Endothelial cell of umbilical vein (primary cell): ENCODE data around the gene NR1D2. TPM values are rescaled to one million over a fixed set of nuclear protein-coding genes. Genes with fewer than 3 reads are reported as not detected.

Experiments
- BruUV-seq: library from RNA; stranded (reverse); fragments of 400-500 nt; replicated peaks from 2 replicates; lab custom pipeline; 2021; lab: Mats Ljungman, UMichigan
- CTCF ChIA-PET: fragments of 300-600, 350-600 bp; sonication (Branson Sonifier 250); formaldehyde crosslinking; loops from one replicate; lab custom pipeline; 2021; ENCODE audit warnings: antibody characterized with exemption, inconsistent platforms; lab: Charles Lee
- POLR2A ChIA-PET: fragments of 300-600, 350-600 bp; sonication (Branson Sonifier 250); formaldehyde crosslinking; loops from one replicate; lab custom pipeline; 2021; ENCODE audit warnings: antibody characterized with exemption, inconsistent platforms; lab: Charles Lee
- DNase-seq: peaks from one replicate; pipeline ENCODE4 v3.0.0-alpha.2; 2011; ENCODE audit warnings: low read depth, low spot score
- FAIRE-seq: peaks from 2 replicates; lab custom pipeline; 2011; peaks lifted over from hg19 to GRCh38; lab: Jason Lieb, UNC
- H2AFZ ChIP-seq: 2 replicates; pipeline ENCODE4 v1.6.0; 2012; ENCODE audit warnings: low read depth, low read length, control low read depth, inconsistent platforms
- H3K27ac ChIP-seq: 2 replicates; pipeline ENCODE4 v1.5.1; 2011; ENCODE audit warnings: low read depth, mild to moderate bottlenecking, control low read depth, low read length, moderate library complexity; ENCODE audit not compliant: insufficient read depth
- H3K27me3 ChIP-seq, 2 experiments: 2 replicates each; pipeline versions ENCODE4 v1.6.0 to v1.6.1; 2011; ENCODE audit warnings: low read length in 2 of 2, mixed read lengths in 1 of 2; ENCODE audit not compliant: control insufficient read depth in 2 of 2, insufficient read depth in 2 of 2
- H3K36me3 ChIP-seq, 2 experiments: 2 replicates in 1 of 2; 3 replicates in 1 of 2; pipeline ENCODE4 v1.5.1; 2011; ENCODE audit warnings: low read length in 2 of 2, mild to moderate bottlenecking in 1 of 2, moderate library complexity in 1 of 2; ENCODE audit not compliant: control insufficient read depth in 2 of 2, insufficient read depth in 2 of 2; ENCODE audit errors: extremely low read depth in 1 of 2
- H3K4me1 ChIP-seq: 3 replicates; pipeline ENCODE4 v1.5.1; 2011; ENCODE audit warnings: mild to moderate bottlenecking, low read length; ENCODE audit not compliant: control insufficient read depth, insufficient read depth; ENCODE audit errors: extremely low read depth
- H3K4me2 ChIP-seq: 2 replicates; pipeline ENCODE4 v1.6.1; 2011; ENCODE audit warnings: low read length, control low read depth, mixed read lengths; ENCODE audit not compliant: insufficient read depth
- H3K4me3 ChIP-seq, 3 experiments: fragments of 200-600 bp in 1 of 3; sonication (generic), shearing (Covaris generic) in 1 of 3; replicated peaks in 1 of 3; 2 replicates each; pipeline ENCODE4 v1.5.1; 2011 to 2016; ENCODE audit warnings: control low read depth in 3 of 3, low read length in 3 of 3, mild to moderate bottlenecking in 2 of 3, inconsistent platforms in 1 of 3, low read depth in 1 of 3, moderate library complexity in 1 of 3; ENCODE audit not compliant: insufficient read depth in 1 of 3
- H3K79me2 ChIP-seq: 2 replicates; pipeline ENCODE4 v1.6.0; 2012; ENCODE audit warnings: low read length, inconsistent platforms; ENCODE audit not compliant: control insufficient read depth, insufficient read depth
- H3K9ac ChIP-seq: replicated peaks from 2 replicates; pipeline ENCODE3; 2011; ENCODE audit warnings: low read length, control low read depth; ENCODE audit not compliant: insufficient read depth; ENCODE audit errors: extremely low read depth
- H3K9me1 ChIP-seq: replicated peaks from 3 replicates; pipeline ENCODE4 v1.6.0; 2011; ENCODE audit warnings: mild to moderate bottlenecking, low read length; ENCODE audit not compliant: control insufficient read depth, insufficient read depth; ENCODE audit errors: extremely low read depth
- H3K9me3 ChIP-seq: replicated peaks from 2 replicates; pipeline ENCODE4 v1.5.1; 2012; ENCODE audit warnings: low read length, inconsistent platforms; ENCODE audit not compliant: control insufficient read depth, insufficient read depth
- H4K20me1 ChIP-seq: replicated peaks from 2 replicates; pipeline ENCODE3; 2011; ENCODE audit warnings: mild to moderate bottlenecking, low read length; ENCODE audit not compliant: control insufficient read depth, insufficient read depth; ENCODE audit errors: extremely low read depth
- CTCF ChIP-seq, 2 donors: IDR thresholded peaks; 1 replicate in 1 of 2; 2 replicates in 1 of 2; pipeline ENCODE4 v1.5.1; 2011; ENCODE audit warnings: low read length in 2 of 2, mild to moderate bottlenecking in 2 of 2, moderate library complexity in 2 of 2, control low read depth in 1 of 2, inconsistent platforms in 1 of 2, low read depth in 1 of 2; ENCODE audit not compliant: insufficient read depth in 1 of 2; ENCODE audit errors: extremely low read depth in 1 of 2
- EZH2 ChIP-seq: IDR thresholded peaks from 2 replicates; pipeline ENCODE4 v1.6.1; 2012; ENCODE audit warnings: borderline replicate concordance, low read depth, mild to moderate bottlenecking, moderate library complexity, low read length, inconsistent platforms; ENCODE audit not compliant: severe bottlenecking
- FOS ChIP-seq: IDR thresholded peaks from 2 replicates; pipeline ENCODE4 v1.6.1; 2011; ENCODE audit warnings: mild to moderate bottlenecking, low read length, moderate library complexity, borderline replicate concordance; ENCODE audit not compliant: insufficient read depth
- GATA2 ChIP-seq: IDR thresholded peaks from 2 replicates; pipeline ENCODE4 v1.7.0; 2011; ENCODE audit warnings: low read depth, mild to moderate bottlenecking, moderate library complexity, mixed read lengths, low read length; ENCODE audit not compliant: insufficient read length, insufficient read depth
- JUN ChIP-seq: IDR thresholded peaks from 2 replicates; pipeline ENCODE4 v1.6.1; 2011; ENCODE audit warnings: borderline replicate concordance, low read depth; ENCODE audit not compliant: insufficient read length, insufficient read depth
- MAX ChIP-seq: IDR thresholded peaks from 2 replicates; pipeline ENCODE4 v1.6.1; 2011; ENCODE audit not compliant: insufficient read depth, insufficient read length
- MYC ChIP-seq: IDR thresholded peaks from one replicate; pipeline ENCODE4 v1.6.1; 2011; ENCODE audit warnings: mild to moderate bottlenecking, low read depth, low read length
- POLR2A ChIP-seq: IDR thresholded peaks from 2 replicates; pipeline ENCODE4 v1.6.1; 2012; ENCODE audit warnings: low read depth, mild to moderate bottlenecking, control low read depth, low read length
- POLR2AphosphoS5 ChIP-seq: IDR thresholded peaks from 2 replicates; pipeline ENCODE4 v1.6.1; 2012; ENCODE audit warnings: low read depth, mild to moderate bottlenecking, control low read depth, low read length, moderate library complexity; ENCODE audit not compliant: insufficient read depth
- dilution Hi-C: fragments of 300-500 bp; cut with MboI; formaldehyde crosslinking; loops from one replicate; pipeline ENCODE4 v1.15.0; 2019; ENCODE audit warnings: low sequenced_read_pairs; ENCODE audit not compliant: extremely low pct_ligation_motif_present
- intact Hi-C: fragments of 100-400 bp; cut with micrococcal nuclease; formaldehyde crosslinking; loops from one replicate; pipeline ENCODE4 v1.10.0; 2022
- polyA plus RNA-seq, 4 experiments: library from polyadenylated mRNA; depleted of rRNA in 3 of 4; stranded (reverse) in 3 of 4; unstranded in 1 of 4; fragments of >200 nt; gene quantifications; 2 replicates each; pipeline versions ENCODE4 v1.2.1 to v1.2.3, GENCODE V29; 2011 to 2012; ENCODE audit warnings: missing spikeins in 1 of 4
- total RNA-seq: library from RNA; stranded (reverse); gene quantifications from 2 replicates; pipeline ENCODE4 v1.2.3, GENCODE V29; 2021

Gene NR1D2
- total and polyA plus RNA-seq, 2 donors (not counting 3 experiments of a cell fraction or from before 2014, with no cell fraction given), result 4.3 to 14.6 TPM

DNA sequence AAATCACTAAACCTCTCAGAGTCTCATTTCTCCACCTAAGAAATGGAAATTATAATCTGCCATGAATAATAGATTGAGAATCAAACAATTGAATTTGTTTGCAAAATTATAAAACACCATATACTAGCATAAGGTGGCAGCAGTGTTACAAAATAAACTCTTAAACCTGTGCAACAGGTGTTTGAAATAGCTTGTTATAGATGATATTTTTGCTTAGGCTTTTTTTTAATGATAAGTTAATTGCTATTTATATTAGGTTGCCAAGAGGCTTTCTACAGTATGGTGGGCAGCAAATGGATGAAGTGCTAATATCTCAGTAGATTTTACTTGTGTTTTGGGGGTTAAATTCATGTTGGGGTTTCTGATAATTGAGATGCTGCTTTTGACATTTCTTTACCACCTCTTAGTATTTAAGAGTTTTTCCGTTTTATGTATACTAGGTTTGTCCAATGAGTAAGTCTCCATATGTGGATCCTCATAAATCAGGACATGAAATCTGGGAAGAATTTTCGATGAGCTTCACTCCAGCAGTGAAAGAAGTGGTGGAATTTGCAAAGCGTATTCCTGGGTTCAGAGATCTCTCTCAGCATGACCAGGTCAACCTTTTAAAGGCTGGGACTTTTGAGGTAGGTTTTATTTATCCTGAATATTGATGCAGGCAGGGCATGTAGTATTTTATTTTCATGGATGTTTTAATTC lies 19.6 kb downstream of the NR1D2 start:
- no peaks in the 10 kb centered on the region for H3K9me3 ChIP-seq
- H3K36me3 ChIP-seq, result peaks cover 3 to 5% of the 10 kb centered on the region in 2 experiments
- H3K79me2 ChIP-seq, result no peaks in the 10 kb centered on the region
- no peak overlapping the region for H3K27ac ChIP-seq
- H3K4me1 ChIP-seq, result peaks cover 10% of the 10 kb centered on the region
- dilution Hi-C loops, result no loop called here
- no peaks in the 10 kb centered on the region for H3K9me1 ChIP-seq
- ChIA-PET POLR2A (interaction anchor here (0.6 to 1.0 kb wide), 4 partner anchors 26 to 57 kb away, joined by 3 to 10 read pairs (median 4); partner anchors contain the start of genes NKIRAS1 and RPL15), CTCF (interaction anchor here (0.7 to 1.0 kb wide), 4 partner anchors 25 to 1004 kb away, joined by 3 to 4 read pairs (median 3); no protein-coding TSS in a partner anchor)
- H3K27me3 ChIP-seq, result no peaks in the 10 kb centered on the region
- TF ChIP-seq MYC, result no peak
- TF ChIP-seq FOS, result no peak
- TF ChIP-seq CTCF (IDR thresholded peaks at IDR 0.05; ENCODE audit: extremely low read depth in 1 of 2, insufficient read depth in 1 of 2, low read depth in 1 of 2, low read length in 2 of 2), result no peak
- TF ChIP-seq GATA2, result no peak
- TF ChIP-seq MAX, result no peak
- no peak for TF ChIP-seq JUN
- TF ChIP-seq POLR2AphosphoS5, result no peak
- no peak for TF ChIP-seq EZH2
- TF ChIP-seq POLR2A, result no peak
- no peak overlapping the region for H3K9ac ChIP-seq
- intact Hi-C loops, result no loop called here
- no TSS peak for BruUV-seq
- no peaks in the 10 kb centered on the region for H4K20me1 ChIP-seq
- DNase-seq (no peak), FAIRE-seq (no peak)
- no peak overlapping the region for H3K4me3 ChIP-seq
- H3K4me2 ChIP-seq, result no peak overlapping the region
- no peak overlapping the region for H2AFZ ChIP-seq
